PC-3 (cell line): ENCODE measurements around the gene IRX6.

Source experiments
- CTCF ChIP-seq: fragments of 300-600 bp; sonication (generic); conservative IDR thresholded peaks from 2 replicates; pipeline ENCODE4 v1.5.1; 2017; ENCODE audit warnings: antibody characterized with exemption, low read depth, mild to moderate bottlenecking, low read length
- EZH2 ChIP-seq: fragments of 300-600 bp; sonication (generic); IDR thresholded peaks from one replicate; pipeline ENCODE4 v1.6.1; 2017; ENCODE audit warnings: antibody characterized with exemption, mild to moderate bottlenecking, low read length; ENCODE audit not compliant: unreplicated experiment

GRCh38 chr16:55297062-55297909 lies 26.7 kb upstream of the IRX6 start:
- TF ChIP-seq EZH2 (no peak), CTCF (no peak)
